GM19438 (cell line): ENCODE measurements around the gene GALNT9.

Experiments used
- ATAC-seq: cut with Tn5 transposase; IDR thresholded peaks from one replicate; pipeline ENCODE4 v1.9.1; 2021; ENCODE audit warnings: low read depth; ENCODE audit not compliant: unreplicated experiment

GALNT9 gene

DNA sequence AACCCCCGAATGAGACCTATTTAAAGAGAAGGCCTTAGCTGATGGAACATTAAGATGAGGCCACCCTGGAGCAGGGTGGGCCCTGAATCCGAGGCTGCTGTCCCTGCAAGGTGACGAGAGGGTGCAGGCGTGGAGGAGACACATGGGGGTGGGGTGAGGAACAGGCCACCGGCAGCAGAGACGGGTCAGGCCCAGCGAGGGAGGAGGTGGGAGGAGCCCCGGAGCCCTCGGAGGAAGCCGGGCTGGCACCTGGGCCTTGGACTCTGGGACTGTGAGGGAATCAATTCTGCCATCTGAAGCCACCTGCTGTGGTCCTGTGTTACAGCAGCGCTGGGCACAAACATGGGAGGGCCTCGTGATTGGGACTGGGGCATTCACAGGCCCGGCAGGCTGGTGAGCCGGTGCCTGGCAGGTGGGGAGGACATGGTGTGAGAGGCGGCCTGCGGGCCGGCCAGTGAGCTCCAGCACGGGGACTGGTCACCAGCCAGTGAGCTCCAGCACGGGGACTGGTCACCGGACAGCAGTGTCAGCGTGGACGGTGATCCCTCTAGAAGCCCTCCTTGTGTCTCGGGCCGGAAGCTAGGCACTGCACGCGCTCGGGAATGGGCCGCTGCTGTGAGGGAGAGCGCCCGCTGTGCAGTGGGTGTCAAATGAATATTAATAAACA, 138.4 kb downstream of the GALNT9 start:
- no peak for ATAC-seq

DNA sequence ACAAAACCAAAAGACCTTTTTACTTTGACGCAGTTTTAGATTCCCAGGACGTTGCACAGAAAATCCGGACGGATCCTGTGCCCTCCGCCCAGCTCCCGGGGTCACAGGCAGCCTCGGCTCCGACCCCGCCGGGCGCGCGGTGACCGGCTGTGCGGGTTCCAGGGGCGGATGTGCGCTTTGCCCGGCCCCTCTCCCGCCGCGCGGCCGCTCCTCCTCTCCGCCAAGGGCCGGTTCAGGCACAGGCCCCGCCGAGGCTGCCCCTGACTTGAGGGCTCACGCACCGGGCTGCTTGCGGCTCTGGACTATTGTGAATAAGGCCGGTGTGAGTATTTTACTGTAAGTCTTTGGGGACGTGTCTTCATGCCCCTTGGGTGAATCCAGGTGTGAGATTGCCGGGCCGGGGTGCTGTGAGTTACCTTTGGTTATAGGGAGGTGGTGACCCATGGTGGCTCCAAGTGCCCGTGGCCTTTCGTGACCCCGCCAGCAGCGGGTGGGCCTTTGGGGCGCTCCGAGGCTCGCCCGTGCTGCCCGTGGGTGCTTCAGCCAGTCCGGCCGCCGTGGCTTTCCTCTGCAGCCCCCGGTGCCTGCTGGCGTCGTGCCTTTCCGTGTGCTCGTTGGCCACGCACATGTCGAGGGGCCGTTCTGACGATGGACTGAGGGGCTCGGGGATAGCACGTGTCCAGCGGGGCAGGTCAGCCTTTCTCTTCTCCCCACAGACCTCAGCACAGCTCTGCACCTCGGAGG, 139.2 kb downstream of the GALNT9 start:
- peak; percentile 21 for ATAC-seq

DNA sequence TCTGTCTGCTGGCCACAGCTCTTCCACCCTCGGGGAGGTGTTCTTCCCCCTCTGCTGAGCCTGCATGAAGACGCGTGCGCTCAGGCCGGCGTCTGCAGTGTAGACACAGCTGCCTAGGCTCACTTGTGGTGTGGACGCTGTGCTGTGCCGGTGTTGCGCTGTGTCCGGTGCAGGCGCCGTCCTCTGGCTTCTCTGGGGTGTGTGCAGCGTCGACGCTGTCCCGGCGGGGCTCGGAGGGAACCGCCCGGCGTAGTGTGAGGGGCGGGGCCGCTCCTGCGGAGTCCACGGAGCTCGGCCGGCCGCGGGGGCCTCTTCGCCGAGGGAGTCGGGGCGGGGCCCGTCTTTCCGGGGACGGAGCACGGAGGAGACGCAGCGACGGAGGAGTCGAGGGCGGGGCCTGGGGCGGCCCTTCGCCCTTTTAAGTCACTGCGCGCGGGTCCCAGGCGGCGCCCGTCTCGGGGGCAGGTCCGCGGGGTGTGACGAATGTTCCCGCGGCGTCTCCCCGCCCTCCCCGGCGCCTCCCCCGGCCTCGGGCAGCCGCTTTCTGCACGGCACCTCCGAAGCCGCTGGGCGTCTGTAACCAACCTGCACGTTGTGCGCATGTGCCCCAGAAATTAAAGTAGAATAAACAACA, 139.9 kb downstream of the GALNT9 start:
- ATAC-seq: peak; percentile 95

DNA sequence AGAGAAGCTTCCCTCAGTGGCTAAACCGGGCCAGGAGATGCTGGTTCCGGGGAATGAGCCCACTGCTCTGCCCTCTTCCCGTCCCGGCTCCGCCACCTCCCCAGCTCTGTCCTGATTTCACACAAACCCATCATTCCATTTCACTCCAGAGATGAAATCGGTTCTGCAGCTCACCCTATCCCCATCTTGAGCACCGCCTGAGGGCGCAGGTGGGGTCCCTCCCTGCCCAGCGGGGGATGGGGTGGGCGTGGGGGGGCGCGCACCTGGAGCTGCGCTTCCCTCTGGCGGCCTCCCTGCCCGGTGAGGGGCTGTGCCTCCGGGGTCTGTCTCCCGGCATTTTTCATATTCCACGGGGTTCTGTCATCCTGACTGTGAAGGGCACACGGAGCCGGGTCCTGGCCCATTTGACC, 140.5 kb downstream of the GALNT9 start:
- no peak for ATAC-seq

DNA sequence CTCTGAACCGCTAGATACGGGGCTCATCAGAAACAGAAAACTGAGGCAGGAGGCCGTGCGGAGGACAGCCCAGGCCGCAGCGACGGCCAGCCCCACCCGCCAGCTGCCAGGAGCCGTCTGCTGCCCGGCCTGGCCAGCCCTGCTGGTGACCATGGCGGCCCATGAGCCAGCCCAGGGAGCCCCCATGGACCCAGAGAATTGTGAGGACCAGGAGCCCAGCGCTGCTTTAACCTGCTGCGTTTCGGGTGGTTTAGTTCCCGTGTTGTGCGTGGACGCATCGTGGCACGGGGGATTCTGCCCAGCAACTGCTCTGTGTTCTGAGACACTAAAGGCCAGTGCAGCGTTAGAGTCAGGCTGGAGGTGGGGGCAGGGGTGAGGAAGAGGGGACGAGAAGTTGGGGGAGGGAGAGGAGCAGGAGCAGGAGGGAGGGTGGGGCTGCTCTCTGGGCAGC, 140.9 kb downstream of the GALNT9 start:
- ATAC-seq: no peak

DNA sequence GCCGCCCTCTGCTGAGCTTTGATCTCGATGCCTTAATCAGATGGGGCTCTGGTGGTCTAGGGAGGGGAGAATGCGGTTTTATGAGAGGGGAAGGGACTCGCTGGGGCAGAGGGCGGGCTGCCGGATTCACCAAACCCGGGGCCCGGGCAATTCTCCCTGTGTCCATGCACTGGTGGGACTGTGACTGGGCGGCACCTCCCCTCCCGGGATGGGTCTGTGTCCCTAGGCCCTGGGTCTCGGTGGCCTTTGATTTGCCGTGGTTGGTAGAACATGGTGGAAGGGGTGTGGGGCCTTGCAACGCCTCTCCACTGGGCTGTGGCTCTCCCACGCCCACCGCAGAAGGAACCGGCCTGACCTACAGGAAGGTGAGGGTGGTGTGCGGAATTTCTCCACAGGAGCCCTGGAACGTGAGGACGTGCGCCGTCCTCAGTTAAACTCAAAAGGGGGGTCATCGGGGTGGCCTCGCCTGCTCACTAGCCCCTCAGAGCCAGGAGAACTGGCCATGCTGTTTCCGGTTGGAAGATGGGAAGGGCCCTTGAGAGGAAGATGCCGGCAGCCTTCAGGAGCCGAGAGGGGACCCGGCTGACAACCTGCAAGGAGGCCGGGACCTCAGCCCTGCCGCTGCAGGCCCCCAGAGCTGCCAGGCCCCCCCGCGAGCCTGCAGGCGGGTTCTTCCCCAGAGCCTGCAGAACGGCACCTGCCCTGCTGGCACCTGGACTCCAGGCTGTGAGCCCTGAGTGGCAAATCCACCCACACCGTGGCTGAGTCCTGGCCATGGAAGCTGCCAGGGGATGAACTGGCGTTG, 141.5 kb downstream of the GALNT9 start:
- ATAC-seq: no peak

GRCh38 chr12:132186857-132187620, 142.3 kb downstream of the GALNT9 start:
- no peak for ATAC-seq

- ATAC-seq: no peak
Observed at GRCh38 chr12:132186208-132186856, 143.1 kb downstream of the GALNT9 start.

- ATAC-seq: no peak
Observed at GRCh38 chr12:132185705-132186104, 143.7 kb downstream of the GALNT9 start.

DNA sequence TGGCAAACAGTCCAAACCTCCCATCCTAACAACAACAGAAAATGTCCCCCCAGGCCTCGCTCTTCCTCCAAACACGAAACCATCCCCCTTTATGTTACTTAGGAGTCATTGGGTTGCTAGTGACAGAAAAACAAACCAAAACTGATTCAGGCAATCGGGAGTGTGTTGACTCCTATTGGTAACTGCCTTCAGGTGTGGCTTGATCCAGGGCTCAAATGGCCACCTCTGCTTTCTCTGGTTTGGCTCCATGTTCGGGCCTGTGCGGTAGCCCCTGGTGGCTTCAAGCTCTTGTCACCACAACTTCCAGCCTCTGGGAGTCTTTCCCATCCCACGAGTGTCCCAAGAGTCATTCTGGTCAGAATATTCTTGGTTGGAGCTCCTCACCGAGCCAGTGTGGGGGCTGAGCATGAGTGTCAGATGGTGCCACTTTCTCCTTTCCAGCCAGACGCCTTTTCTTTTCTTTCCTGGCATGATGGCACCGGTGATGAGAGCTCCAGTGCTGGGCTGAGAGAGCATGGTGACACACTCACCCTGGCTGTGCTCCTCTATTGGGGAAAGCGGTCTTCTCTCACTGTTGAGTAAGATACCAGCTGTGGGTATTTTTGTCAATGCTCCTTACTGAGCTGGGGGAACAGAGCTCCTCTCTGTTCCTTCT, 146.6 kb downstream of the GALNT9 start:
- no peak for ATAC-seq

GRCh38 chr12:132182206-132182710, 147.1 kb downstream of the GALNT9 start:
- ATAC-seq: no peak

DNA sequence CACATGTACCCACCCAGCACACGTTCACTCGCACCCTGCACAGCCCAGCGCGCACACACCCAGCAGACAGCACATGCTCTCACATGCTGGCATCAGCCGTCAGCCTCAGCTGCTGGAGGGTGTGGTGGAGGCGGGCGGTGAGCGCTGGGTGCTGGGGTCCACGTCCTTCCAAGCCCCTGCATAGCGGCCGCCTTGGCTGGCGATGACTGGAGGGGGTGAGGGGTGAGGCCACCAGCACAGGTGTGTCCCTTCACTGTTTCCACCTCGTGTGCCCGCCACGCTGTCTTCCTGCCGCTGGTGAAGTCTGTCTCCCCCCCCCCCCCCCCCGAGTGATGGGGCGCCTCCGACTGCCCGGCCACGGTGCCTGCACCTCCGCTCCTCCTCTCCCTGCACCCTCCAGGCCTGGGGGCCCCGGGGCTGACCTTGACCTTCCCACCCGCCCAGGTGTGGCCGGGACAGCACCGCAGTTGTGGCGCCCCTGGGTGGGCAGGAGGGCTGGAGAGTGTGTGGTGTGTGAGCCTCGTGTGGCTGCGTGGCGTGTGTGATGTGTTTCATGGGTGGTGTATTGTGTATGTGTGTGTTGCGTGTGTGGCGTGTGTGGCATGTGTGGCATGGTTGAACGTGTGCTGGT, 147.7 kb downstream of the GALNT9 start:
- ATAC-seq: no peak

- no peak for ATAC-seq
Observed at GRCh38 chr12:132180648-132181546, 148.5 kb downstream of the GALNT9 start.

- ATAC-seq: no peak
Observed at GRCh38 chr12:132179431-132180362, 149.7 kb downstream of the GALNT9 start.

DNA sequence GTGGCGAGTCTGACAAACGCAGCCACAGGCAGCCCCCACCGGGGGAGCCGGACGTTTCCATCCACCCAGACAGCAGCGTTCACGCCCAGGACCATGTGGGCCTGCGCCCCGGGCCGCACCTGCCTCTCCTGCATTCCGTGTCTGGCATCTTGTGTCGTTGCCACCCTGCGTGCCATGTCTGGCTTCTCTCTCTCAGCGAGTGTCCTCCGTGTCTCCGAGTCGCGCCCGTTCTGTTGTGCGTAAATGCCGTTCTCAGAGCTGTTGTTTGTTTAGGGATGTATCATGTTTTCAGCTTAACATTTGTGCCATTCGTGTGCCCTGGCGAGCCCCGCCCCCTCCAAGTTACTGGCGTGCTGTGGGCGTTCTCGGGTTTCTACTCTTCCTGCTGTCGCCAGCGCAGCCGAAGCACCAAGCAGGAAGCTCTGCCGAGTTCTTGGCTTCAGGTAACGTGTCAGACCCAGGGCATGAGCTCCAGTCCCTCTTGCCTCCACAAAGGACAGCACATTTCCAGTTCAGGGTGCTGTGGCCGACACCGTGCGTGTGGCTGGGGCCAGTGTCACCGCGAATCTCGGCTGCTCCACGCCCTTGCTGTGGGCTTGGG, 150.5 kb downstream of the GALNT9 start:
- no peak for ATAC-seq

GRCh38 chr12:132178316-132178715, 151.1 kb downstream of the GALNT9 start:
- ATAC-seq: no peak
